Mesendoderm (in vitro differentiated cells): Measurements from ENCODE around the gene RNF224.

ENCODE experiments used
- DNase-seq: peaks from one replicate; pipeline ENCODE4 v3.0.0; 2013
- H2AK5ac ChIP-seq: 2 replicates; pipeline ENCODE4 v1.6.1; 2013; ENCODE audit warnings: low read length, inconsistent platforms
- H2BK120ac ChIP-seq: 2 replicates; pipeline ENCODE4 v1.6.1; 2013; ENCODE audit warnings: low read depth, mild to moderate bottlenecking, low read length, moderate library complexity, mixed read lengths
- H2BK15ac ChIP-seq: replicated peaks from 2 replicates; pipeline ENCODE4 v1.6.1; 2013; ENCODE audit warnings: low read depth, mild to moderate bottlenecking, moderate library complexity
- H2BK5ac ChIP-seq: 2 replicates; pipeline ENCODE4 v1.6.1; 2013; ENCODE audit warnings: low read length, inconsistent platforms
- H3K18ac ChIP-seq: 2 replicates; pipeline ENCODE4 v1.6.1; 2013; ENCODE audit warnings: mild to moderate bottlenecking, low read length, mixed read lengths
- H3K23ac ChIP-seq: one replicate; pipeline ENCODE4 v1.6.1; 2013; ENCODE audit warnings: low read length
- H3K27ac ChIP-seq: 2 replicates; pipeline ENCODE4 v1.5.1; 2013; ENCODE audit warnings: low read depth, mild to moderate bottlenecking, inconsistent platforms, low read length, moderate library complexity
- H3K27me3 ChIP-seq: 2 replicates; pipeline ENCODE4 v1.6.1; 2013; ENCODE audit warnings: low read length, control low read depth, mild to moderate bottlenecking, inconsistent platforms; ENCODE audit not compliant: insufficient read depth, poor library complexity
- H3K36me3 ChIP-seq: 2 replicates; pipeline ENCODE4 v1.6.1; 2013; ENCODE audit warnings: low read length, inconsistent platforms; ENCODE audit not compliant: control insufficient read depth, insufficient read depth
- H3K4ac ChIP-seq: one replicate; pipeline ENCODE4 v1.6.1; 2013; ENCODE audit warnings: low read depth, mild to moderate bottlenecking, low read length, moderate library complexity
- H3K4me1 ChIP-seq: 2 replicates; pipeline ENCODE4 v1.6.1; 2013; ENCODE audit warnings: low read depth, low read length, inconsistent platforms; ENCODE audit not compliant: control insufficient read depth
- H3K4me2 ChIP-seq: 2 replicates; pipeline ENCODE4 v1.6.1; 2013; ENCODE audit warnings: low read length
- H3K4me3 ChIP-seq: 2 replicates; pipeline ENCODE4 v1.5.1; 2013; ENCODE audit warnings: mild to moderate bottlenecking, low read length
- H3K56ac ChIP-seq: one replicate; pipeline ENCODE4 v1.6.1; 2013; ENCODE audit warnings: low read length
- H3K79me1 ChIP-seq: 2 replicates; pipeline ENCODE4 v1.6.1; 2013; ENCODE audit warnings: low read length, inconsistent platforms
- H3K79me2 ChIP-seq: 2 replicates; pipeline ENCODE4 v1.6.1; 2013; ENCODE audit warnings: mild to moderate bottlenecking, low read length; ENCODE audit not compliant: control insufficient read depth, insufficient read depth
- H3K9ac ChIP-seq: 2 replicates; pipeline ENCODE4 v1.6.1; 2013; ENCODE audit warnings: low read length, inconsistent platforms
- H4K5ac ChIP-seq: one replicate; pipeline ENCODE4 v1.6.1; 2013; ENCODE audit warnings: low read length
- H4K8ac ChIP-seq: one replicate; pipeline ENCODE4 v1.6.1; 2013; ENCODE audit warnings: low read depth, mild to moderate bottlenecking, control low read depth, low read length, moderate library complexity
- WGBS: extraction: QIAGEN DNeasy Blood & Tissue Kit; methylation state at CpG from one replicate; pipeline ENCODE4 v1.1.7; 2013; ENCODE audit warnings: low lambda C conversion rate, missing lambda C conversion rate; ENCODE audit not compliant: insufficient coverage; ENCODE audit errors: extremely low coverage; 5-methylcytosine and 5-hydroxymethylcytosine counted together

The RNF224 gene

GRCh38 chr9:137233143-137233980 is 6.1 kb downstream of the RNF224 start:
- peaks cover 1% of the 10 kb centered on the region for H3K79me1 ChIP-seq
- peaks cover 2% of the 10 kb centered on the region for H3K4me1 ChIP-seq
- H3K79me2 ChIP-seq, result no peaks in the 10 kb centered on the region
- no peak overlapping the region for H3K18ac ChIP-seq
- no peak overlapping the region for H4K8ac ChIP-seq
- H3K9ac ChIP-seq, result no peak overlapping the region
- H2AK5ac ChIP-seq, result no peak overlapping the region
- H2BK5ac ChIP-seq, result no peak overlapping the region
- no peak overlapping the region for H2BK120ac ChIP-seq
- no CpG with 5 or more reads among the region's 40 CpGs for WGBS
- H3K4me2 ChIP-seq, result no peak overlapping the region
- no peaks in the 10 kb centered on the region for H3K36me3 ChIP-seq
- DNase-seq, result no peak
- no peak overlapping the region for H3K23ac ChIP-seq
- no peak overlapping the region for H2BK15ac ChIP-seq
- no peak overlapping the region for H4K5ac ChIP-seq
- no peak overlapping the region for H3K56ac ChIP-seq
- H3K27me3 ChIP-seq, result no peaks in the 10 kb centered on the region
- H3K4ac ChIP-seq, result no peak overlapping the region
- H3K27ac ChIP-seq, result no peak overlapping the region
- no peak overlapping the region for H3K4me3 ChIP-seq

GRCh38 chr9:137234055-137234697 is 6.9 kb downstream of the RNF224 start:
- H4K8ac ChIP-seq, result no peak overlapping the region
- no peak overlapping the region for H2BK5ac ChIP-seq
- peaks cover 2% of the 10 kb centered on the region for H3K4me1 ChIP-seq
- no peak overlapping the region for H3K56ac ChIP-seq
- no peak overlapping the region for H3K4me3 ChIP-seq
- H3K27ac ChIP-seq, result no peak overlapping the region
- H4K5ac ChIP-seq, result no peak overlapping the region
- no peak overlapping the region for H3K18ac ChIP-seq
- WGBS, result no CpG with 5 or more reads among the region's 40 CpGs
- no peak overlapping the region for H2BK120ac ChIP-seq
- H3K79me2 ChIP-seq, result peaks cover 3% of the 10 kb centered on the region
- H3K4ac ChIP-seq, result no peak overlapping the region
- no peaks in the 10 kb centered on the region for H3K36me3 ChIP-seq
- H3K27me3 ChIP-seq, result no peaks in the 10 kb centered on the region
- no peak overlapping the region for H3K23ac ChIP-seq
- DNase-seq, result no peak
- peaks cover 6% of the 10 kb centered on the region for H3K79me1 ChIP-seq
- H2AK5ac ChIP-seq, result no peak overlapping the region
- no peak overlapping the region for H3K9ac ChIP-seq
- no peak overlapping the region for H3K4me2 ChIP-seq
- H2BK15ac ChIP-seq, result no peak overlapping the region

- H3K9ac ChIP-seq, result no peak overlapping the region
- H3K23ac ChIP-seq, result no peak overlapping the region
- H3K4me1 ChIP-seq, result peaks cover 2% of the 10 kb centered on the region
- DNase-seq, result no peak
- H2BK15ac ChIP-seq, result no peak overlapping the region
- no peak overlapping the region for H3K56ac ChIP-seq
- H3K4ac ChIP-seq, result no peak overlapping the region
- H2BK120ac ChIP-seq, result no peak overlapping the region
- no peak overlapping the region for H2BK5ac ChIP-seq
- peaks cover 6% of the 10 kb centered on the region for H3K79me1 ChIP-seq
- H3K4me2 ChIP-seq, result no peak overlapping the region
- H3K36me3 ChIP-seq, result no peaks in the 10 kb centered on the region
- H3K27me3 ChIP-seq, result no peaks in the 10 kb centered on the region
- H3K27ac ChIP-seq, result no peak overlapping the region
- H4K8ac ChIP-seq, result no peak overlapping the region
- no peak overlapping the region for H4K5ac ChIP-seq
- no CpG with 5 or more reads among the region's 18 CpGs for WGBS
- no peak overlapping the region for H3K4me3 ChIP-seq
- no peak overlapping the region for H2AK5ac ChIP-seq
- H3K79me2 ChIP-seq, result peaks cover 3% of the 10 kb centered on the region
- H3K18ac ChIP-seq, result no peak overlapping the region
Observed at GRCh38 chr9:137234758-137235423, 7.6 kb downstream of the RNF224 start.

GRCh38 chr9:137235424-137236237 is 8.3 kb downstream of the RNF224 start:
- Histone ChIP-seq H3K4me1 (peaks cover 2% of the 10 kb centered on the region), H2BK15ac (no peak overlapping the region), H3K18ac (no peak overlapping the region), H2BK120ac (no peak overlapping the region), H4K5ac (no peak overlapping the region), H3K56ac (no peak overlapping the region), H3K4me3 (no peak overlapping the region), H3K36me3 (no peaks in the 10 kb centered on the region), H4K8ac (no peak overlapping the region), H3K79me2 (peaks cover 3% of the 10 kb centered on the region), H3K4ac (no peak overlapping the region), H3K9ac (no peak overlapping the region), H3K23ac (no peak overlapping the region), H3K27ac (no peak overlapping the region), H3K79me1 (peaks cover 6% of the 10 kb centered on the region), H3K27me3 (no peaks in the 10 kb centered on the region), H3K4me2 (no peak overlapping the region), H2BK5ac (no peak overlapping the region), H2AK5ac (no peak overlapping the region)
- DNase-seq, result no peak
- no CpG with 5 or more reads among the region's 35 CpGs for WGBS

GRCh38 chr9:137236238-137236935 is 9.1 kb downstream of the RNF224 start:
- H3K79me2 ChIP-seq, result peaks cover 3% of the 10 kb centered on the region
- H4K8ac ChIP-seq, result no peak overlapping the region
- no CpG with 5 or more reads among the region's 31 CpGs for WGBS
- H3K27me3 ChIP-seq, result no peaks in the 10 kb centered on the region
- DNase-seq, result peak; percentile 83
- H3K9ac ChIP-seq, result no peak overlapping the region
- H2BK15ac ChIP-seq, result no peak overlapping the region
- H4K5ac ChIP-seq, result no peak overlapping the region
- peaks cover 6% of the 10 kb centered on the region for H3K79me1 ChIP-seq
- no peak overlapping the region for H2BK120ac ChIP-seq
- H2BK5ac ChIP-seq, result no peak overlapping the region
- no peak overlapping the region for H3K23ac ChIP-seq
- no peak overlapping the region for H2AK5ac ChIP-seq
- no peak overlapping the region for H3K4me2 ChIP-seq
- no peak overlapping the region for H3K4me3 ChIP-seq
- no peak overlapping the region for H3K18ac ChIP-seq
- peaks cover 2% of the 10 kb centered on the region for H3K4me1 ChIP-seq
- no peak overlapping the region for H3K27ac ChIP-seq
- no peak overlapping the region for H3K4ac ChIP-seq
- peak overlapping the region; percentile 56 for H3K56ac ChIP-seq
- no peaks in the 10 kb centered on the region for H3K36me3 ChIP-seq
